HS-5 (cell line): Measurements from ENCODE around the gene F2.

ENCODE experiments used
- DNase-seq: peaks from one replicate; pipeline ENCODE4 v3.0.0-alpha.2; 2012; ENCODE audit warnings: low read depth

Gene F2

DNA sequence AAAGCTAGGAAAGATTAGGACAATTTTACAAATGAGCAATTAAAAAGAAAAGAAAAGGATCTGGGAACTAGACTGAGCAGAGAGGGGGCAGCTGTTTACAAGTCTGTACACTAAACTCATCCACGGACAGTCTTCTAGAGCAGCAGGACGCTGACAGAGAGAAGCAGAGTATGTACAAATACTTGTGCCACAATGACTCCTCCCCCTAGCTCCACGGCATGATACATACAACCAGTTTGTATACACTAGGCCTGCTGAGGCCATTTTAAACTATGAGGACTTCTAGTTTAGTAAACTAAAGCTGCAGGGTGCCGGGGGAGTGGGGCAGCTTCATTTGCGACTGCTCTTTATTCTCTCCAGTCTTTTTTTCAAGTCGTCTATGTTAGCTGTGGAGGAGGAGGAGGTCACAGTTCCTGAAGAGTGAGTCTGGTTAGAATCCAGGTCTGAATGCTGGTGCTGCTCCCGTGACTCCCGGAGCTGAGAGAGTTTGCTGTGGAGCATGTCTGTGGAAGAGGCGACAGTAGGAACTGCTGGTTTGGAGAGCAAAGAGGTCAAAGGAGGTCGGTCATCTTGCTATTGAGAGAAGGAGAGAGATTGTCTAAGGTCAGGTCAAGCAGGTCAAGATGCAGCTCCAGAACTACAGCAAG, 24.8 kb downstream of the F2 start:
- DNase-seq: no peak

DNA sequence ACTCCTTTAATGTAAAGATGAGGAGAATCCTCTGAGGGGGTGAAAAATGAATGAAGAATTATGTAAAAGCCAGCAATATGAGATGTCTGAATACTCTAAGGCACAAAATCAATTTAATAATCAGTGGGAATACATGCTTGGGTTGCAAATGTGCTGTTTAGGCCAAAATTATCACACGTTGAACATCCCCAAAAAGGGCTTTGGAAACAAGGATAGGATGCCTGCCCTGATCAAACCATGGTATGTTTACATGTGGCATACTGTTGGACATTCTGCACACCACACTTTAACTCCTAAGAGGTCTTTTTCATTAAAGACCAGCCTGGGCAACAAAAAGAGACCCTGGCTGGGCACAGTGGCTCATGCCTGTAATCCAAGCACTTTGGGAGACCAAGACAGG, 26.3 kb downstream of the F2 start:
- DNase-seq: no peak

DNA sequence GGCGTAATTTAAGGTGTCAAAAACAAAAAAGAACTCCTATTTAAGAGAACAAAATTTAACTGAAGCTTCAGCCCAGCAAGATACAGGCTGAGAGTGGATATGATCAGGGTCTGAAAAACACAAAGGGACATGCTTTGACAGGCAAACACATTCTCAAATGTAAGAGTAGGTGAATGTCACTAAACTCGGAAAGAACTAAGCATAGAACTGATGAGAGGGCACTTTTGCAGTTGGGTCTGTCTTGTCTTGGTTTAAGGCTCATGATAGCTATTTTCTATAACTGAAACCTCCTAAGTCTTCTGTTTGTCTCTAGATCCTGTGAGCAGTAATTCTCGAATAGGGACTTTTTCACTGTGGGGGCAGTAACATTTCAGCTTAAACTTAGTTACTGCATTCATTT, 27.0 kb downstream of the F2 start:
- no peak for DNase-seq

DNA sequence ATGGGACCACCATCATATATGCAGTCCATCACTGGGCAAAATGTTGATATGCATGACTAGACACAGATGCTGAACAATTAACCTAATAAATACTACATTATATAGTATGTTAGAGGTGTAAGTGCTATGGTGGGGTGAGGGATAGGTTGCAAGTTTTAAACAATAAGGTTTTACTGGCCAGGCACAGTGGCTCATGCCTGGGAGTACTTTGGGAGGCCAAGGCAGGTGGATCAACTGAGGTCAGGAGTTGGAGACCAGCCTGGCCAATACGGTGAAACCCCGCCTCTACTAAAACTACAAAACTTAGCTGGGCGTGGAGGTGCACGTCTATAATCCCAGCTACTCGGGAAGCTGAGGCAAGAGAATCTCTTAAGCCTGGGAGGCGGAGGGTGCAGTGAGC, 28.1 kb downstream of the F2 start:
- DNase-seq: no peak

DNA sequence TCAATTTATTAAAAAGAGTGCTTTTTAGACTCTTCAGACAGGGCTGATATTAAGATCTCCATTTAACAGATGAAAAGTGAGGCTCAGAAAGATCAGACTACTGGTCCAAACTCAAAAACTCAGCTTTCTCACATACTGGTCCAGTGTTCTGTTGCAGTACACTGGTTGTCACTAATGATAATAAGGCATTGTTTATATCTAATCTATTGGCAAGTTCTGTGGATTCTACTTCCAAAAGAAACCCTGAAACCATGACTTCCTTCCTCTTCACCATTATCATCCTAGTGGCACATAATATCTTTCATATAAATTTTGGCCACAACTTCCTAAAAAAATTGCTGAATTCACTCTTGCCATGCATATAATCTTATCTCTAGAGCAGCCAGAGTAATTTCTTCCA, 36.9 kb downstream of the F2 start:
- DNase-seq: no peak

DNA sequence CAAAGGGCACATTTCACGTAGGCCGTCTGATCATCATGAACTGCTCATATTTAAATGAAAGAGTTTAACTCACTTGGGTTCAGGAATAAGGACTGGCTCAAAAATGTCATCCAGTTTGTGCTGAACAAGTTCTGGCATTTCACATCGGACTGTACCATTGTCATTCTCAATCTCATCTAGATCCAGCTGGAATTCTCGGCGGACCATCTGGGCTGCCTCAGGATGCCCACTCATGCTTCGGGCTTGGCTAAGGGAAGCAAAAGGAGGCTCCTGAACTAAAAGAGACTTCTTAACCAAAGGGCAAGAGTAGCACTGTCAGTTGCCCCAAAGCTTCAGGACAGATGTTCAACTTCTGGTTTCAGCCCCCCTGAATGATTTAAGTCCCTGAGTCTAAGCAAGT, 40.2 kb downstream of the F2 start:
- DNase-seq: no peak

DNA sequence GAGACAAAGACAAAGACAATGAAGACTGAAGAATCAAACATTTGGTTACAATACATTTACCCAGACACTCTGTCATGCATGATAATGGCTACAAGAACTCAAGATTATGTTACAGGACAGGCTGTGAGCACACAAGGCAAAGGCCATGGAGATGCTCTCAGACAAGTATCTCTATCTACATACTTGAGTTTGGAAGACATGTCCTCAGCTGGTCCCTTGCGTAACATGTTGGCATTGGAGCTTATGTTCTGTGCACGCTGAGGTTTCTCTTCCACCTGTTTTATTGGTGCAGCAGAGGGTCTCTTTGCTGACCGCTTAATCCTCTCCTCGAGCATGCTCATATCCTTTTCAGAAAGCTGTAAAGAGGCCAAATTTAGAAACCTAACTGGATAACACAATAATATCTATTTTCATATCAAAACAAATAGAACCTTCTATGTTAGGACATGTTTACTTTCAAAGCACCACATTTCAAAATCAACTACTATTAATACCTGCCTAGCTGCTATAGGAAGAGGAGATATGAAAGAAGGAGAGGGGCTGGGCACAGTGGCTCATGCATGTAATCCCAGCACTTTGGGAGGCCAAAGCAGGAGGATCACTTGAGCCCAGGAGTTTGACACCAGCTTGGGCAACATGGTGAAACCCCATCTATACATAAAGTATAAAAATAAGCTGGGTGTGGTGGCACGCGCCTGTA, 41.6 kb downstream of the F2 start:
- DNase-seq: no peak

DNA sequence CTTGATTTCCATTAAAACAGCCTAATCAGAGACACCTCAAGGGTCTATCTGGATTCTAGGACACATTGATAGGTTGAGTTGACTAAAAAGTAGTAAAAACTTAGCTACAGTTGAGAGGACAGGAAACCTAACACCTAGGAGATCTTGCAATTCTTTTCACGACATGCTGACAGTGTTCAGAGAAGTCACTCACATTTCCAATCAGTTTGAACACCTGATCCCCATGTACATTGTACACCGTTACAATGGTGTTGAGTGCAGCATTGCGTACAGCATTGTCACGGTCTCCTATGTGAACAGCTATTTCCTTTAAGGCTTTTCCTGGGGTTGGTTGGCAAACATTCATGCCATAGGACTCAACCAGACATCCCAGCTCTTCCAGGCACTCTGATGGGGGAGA, 42.8 kb downstream of the F2 start:
- no peak for DNase-seq

DNA sequence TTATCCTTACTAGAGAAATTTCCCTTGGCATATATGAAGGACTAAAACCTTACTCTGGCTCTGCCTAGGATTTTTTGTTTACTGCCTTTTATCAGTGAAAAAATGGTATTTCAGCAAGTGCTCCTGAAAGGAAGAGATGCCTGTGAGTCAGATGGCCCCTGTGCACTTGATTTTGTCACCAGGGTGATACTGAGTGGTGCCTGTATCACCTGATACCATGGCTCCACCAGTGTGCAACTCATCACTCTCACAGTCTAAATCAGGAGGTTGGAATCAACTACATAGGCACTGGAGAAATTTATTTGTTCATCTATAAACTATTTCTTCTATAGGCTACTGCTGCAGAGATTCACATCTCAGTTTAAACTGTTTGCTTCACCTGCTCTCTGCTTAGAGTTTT, 43.2 kb downstream of the F2 start:
- no peak for DNase-seq

DNA sequence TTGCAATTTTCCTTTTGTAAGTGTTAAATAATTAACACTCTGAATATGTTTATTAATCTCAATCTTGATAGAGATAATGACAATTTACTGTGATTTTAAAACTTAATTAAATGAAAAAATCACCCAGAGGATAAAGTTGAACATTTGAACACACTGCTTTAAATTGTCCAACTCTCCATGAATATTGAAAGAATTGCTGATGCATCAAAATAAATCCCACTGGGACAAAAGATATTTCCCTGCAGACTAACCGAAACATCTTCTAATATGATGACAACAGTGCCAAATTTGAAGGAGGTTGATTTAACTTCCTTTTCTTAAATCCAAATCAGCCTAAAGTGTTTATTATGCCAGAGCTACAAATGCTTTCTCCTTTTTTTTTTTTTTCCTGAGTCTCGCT, 47.6 kb downstream of the F2 start:
- no peak for DNase-seq

DNA sequence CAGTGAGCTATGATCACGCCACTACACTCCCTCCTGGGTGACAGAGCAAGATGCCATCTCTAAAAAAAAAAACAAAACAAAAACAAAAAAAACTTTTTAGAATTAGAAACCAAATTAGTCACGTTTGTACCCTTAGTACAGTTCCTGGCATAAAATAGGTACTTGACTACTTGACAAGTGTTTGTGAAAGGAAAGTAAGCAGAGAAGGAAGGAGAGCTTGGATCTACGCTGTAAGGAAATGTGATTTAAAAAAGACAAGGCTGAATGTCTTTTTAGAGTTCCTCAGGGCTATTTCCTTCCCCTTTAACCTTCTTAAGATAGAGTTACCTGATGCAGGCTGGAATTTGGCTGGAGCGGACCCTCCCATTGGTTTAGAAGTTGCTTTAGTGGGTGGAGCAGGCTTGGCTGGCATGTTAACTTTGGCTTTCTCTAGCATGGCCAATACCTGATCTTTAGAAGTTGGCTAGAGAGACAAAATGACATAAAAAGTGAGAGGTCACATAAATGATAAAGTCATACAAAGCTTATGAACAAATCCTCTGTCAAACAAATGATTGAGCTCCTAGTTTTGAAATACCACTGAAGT, 50.7 kb downstream of the F2 start:
- no peak for DNase-seq

DNA sequence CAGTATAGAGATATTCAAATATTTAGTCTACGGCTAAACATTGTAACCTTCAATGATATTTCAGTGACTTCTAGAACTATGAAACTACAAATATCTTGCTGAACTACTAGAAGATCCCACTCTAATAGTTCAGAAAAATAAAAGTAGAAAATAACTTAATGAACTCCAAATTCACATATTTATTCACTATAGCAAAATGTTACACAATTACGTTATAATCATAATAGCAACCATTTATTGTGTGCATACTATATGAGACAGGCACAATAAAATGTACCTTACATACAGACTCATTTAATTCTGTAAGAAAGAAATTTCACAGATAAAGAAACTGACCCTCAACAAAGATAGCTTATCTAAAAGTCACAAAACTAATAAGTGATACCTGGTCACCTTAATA, 57.9 kb downstream of the F2 start:
- no peak for DNase-seq

DNA sequence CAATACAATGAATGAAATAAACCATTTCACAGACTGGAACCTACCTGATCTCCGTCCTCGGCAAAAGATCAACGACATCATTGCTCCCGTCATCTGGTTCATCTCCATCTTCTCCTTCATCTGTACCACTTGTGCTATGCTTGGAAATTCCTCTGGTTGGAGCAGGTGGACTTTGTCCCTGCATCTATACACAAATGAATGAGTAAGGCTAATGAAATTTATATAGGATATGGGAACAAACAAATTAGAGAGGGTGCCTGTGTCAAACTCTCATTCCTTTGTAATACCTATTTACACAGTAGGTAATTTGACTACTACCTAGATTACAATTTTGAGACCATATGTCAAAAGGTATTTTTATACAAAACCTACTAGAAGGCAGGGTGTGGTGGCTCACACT, 59.4 kb downstream of the F2 start:
- no peak for DNase-seq
